OCI-LY1 (cell line): ENCODE measurements around the gene MILR1.

Experiments
- H2AFZ ChIP-seq: fragments of 200-600 bp; sonication (generic), shearing (Covaris generic); 2 replicates; pipeline ENCODE4 v1.6.0; 2014; ENCODE audit warnings: antibody characterized with exemption, mild to moderate bottlenecking, low read length
- H3F3A ChIP-seq: fragments of 200-600 bp; sonication (generic), shearing (Covaris generic); 2 replicates; pipeline ENCODE4 v1.6.0; 2014; ENCODE audit warnings: mild to moderate bottlenecking, antibody characterized with exemption, low read length, moderate library complexity; ENCODE audit not compliant: insufficient read depth
- H3K27ac ChIP-seq: fragments of 200-600 bp; sonication (generic); 2 replicates; pipeline ENCODE4 v1.5.1; 2014; ENCODE audit warnings: low read length, mixed run types, mild to moderate bottlenecking, low read depth; ENCODE audit not compliant: poor library complexity, severe bottlenecking
- H3K27me3 ChIP-seq: fragments of 200-600 bp; sonication (generic); 2 replicates; pipeline ENCODE4 v1.6.0; 2014; ENCODE audit warnings: antibody characterized with exemption, mild to moderate bottlenecking, low read length, moderate library complexity; ENCODE audit not compliant: insufficient read depth
- H3K36me3 ChIP-seq: fragments of 200-600 bp; sonication (generic); 2 replicates; pipeline ENCODE4 v1.6.1; 2014; ENCODE audit warnings: mild to moderate bottlenecking, antibody characterized with exemption, low read length, moderate library complexity, mixed read lengths; ENCODE audit not compliant: insufficient read depth
- H3K4me1 ChIP-seq: fragments of 200-600 bp; sonication (generic); 2 replicates; pipeline ENCODE4 v1.5.1; 2014; ENCODE audit warnings: mild to moderate bottlenecking, low read length, moderate library complexity; ENCODE audit not compliant: insufficient read depth, severe bottlenecking
- H3K4me2 ChIP-seq: fragments of 200-600 bp; sonication (generic), shearing (Covaris generic); 2 replicates; pipeline ENCODE4 v1.6.1; 2014; ENCODE audit warnings: low read length
- H3K4me3 ChIP-seq: fragments of 200-600 bp; sonication (generic); 2 replicates; pipeline ENCODE4 v1.5.1; 2014; ENCODE audit warnings: low read length, low read depth, mild to moderate bottlenecking, mixed read lengths; ENCODE audit not compliant: poor library complexity, severe bottlenecking
- H3K79me2 ChIP-seq: fragments of 200-600 bp; shearing (Covaris generic); 2 replicates; pipeline ENCODE4 v1.6.1; 2016; ENCODE audit warnings: mixed run types, low read length, mixed read lengths; ENCODE audit not compliant: insufficient read depth
- H3K9ac ChIP-seq: fragments of 200-600 bp; sonication (generic), shearing (Covaris generic); 2 replicates; pipeline ENCODE4 v1.6.1; 2014; ENCODE audit warnings: mild to moderate bottlenecking, low read length, mixed read lengths
- H3K9me2 ChIP-seq: fragments of 200-600 bp; sonication (generic), shearing (Covaris generic); 2 replicates; pipeline ENCODE4 v1.6.1; 2014; ENCODE audit warnings: low read depth, mild to moderate bottlenecking, low read length, mixed read lengths
- H3K9me3 ChIP-seq: fragments of 200-600 bp; shearing (Covaris generic); 2 replicates; pipeline ENCODE4 v1.6.1; 2014; ENCODE audit warnings: low read length, mixed read lengths
- H4K20me1 ChIP-seq: fragments of 200-600 bp; sonication (generic), shearing (Covaris generic); 2 replicates; pipeline ENCODE4 v1.6.0; 2016; ENCODE audit warnings: mild to moderate bottlenecking, low read length; ENCODE audit not compliant: insufficient read depth
- CTCF ChIP-seq: fragments of 200-600 bp; sonication (generic), shearing (Covaris generic); IDR thresholded peaks from 2 replicates; pipeline ENCODE4 v1.5.1; 2017; ENCODE audit warnings: mild to moderate bottlenecking, antibody characterized with exemption, low read length, moderate library complexity, mixed read lengths
- EZH2 ChIP-seq: fragments of 200-600 bp; sonication (generic), shearing (Covaris generic); IDR thresholded peaks from 2 replicates; pipeline ENCODE4 v1.8.0; 2017; ENCODE audit warnings: borderline replicate concordance, mixed run types, mild to moderate bottlenecking, antibody characterized with exemption, low read length, moderate library complexity, mixed read lengths

Gene MILR1

GRCh38 chr17:64411999-64412771, 36.7 kb upstream of the MILR1 start:
- 0 out of 2 replicates have a peak, but pooled peaks cover 3% of the 10 kb centered on the region for H3F3A ChIP-seq
- H3K9ac ChIP-seq, result no peak overlapping the region; the same call in 1 of the 2 replicates
- peak overlapping the region; percentile 59 for H3K27ac ChIP-seq
- H3K36me3 ChIP-seq, result no peaks in the 10 kb centered on the region
- no peaks in the 10 kb centered on the region for H3K27me3 ChIP-seq
- no peaks in the 10 kb centered on the region for H4K20me1 ChIP-seq
- H3K4me2 ChIP-seq, result peak overlapping the region; percentile 50
- H3K79me2 ChIP-seq, result no peaks in the 10 kb centered on the region
- no peak for TF ChIP-seq CTCF
- TF ChIP-seq EZH2, result no peak
- no peaks in the 10 kb centered on the region for H3K9me3 ChIP-seq
- no peak overlapping the region for H2AFZ ChIP-seq
- peaks cover 37% of the 10 kb centered on the region for H3K4me1 ChIP-seq
- peak overlapping the region; percentile 7 for H3K4me3 ChIP-seq
- H3K9me2 ChIP-seq, result no peaks in the 10 kb centered on the region

- H3K9me3 ChIP-seq, result no peaks in the 10 kb centered on the region
- no peaks in the 10 kb centered on the region for H3K36me3 ChIP-seq
- no peak overlapping the region for H2AFZ ChIP-seq
- 0 out of 2 replicates have a peak, but pooled peaks cover 3% of the 10 kb centered on the region for H3F3A ChIP-seq
- H3K9me2 ChIP-seq, result no peaks in the 10 kb centered on the region
- peak overlapping the region; percentile 59 for H3K27ac ChIP-seq
- H3K79me2 ChIP-seq, result no peaks in the 10 kb centered on the region
- peaks cover 36% of the 10 kb centered on the region for H3K4me1 ChIP-seq
- no peaks in the 10 kb centered on the region for H3K27me3 ChIP-seq
- H3K4me3 ChIP-seq, result peak overlapping the region; percentile 22
- H3K9ac ChIP-seq, result no peak overlapping the region
- TF ChIP-seq EZH2, result no peak
- no peak for TF ChIP-seq CTCF
- H3K4me2 ChIP-seq, result peak overlapping the region; percentile 31; the same call in 1 of the 2 replicates
- no peaks in the 10 kb centered on the region for H4K20me1 ChIP-seq
These were observed 36.0 kb upstream of the MILR1 start for GRCh38 chr17:64412944-64413381.

GRCh38 chr17:64413513-64413912, 35.4 kb upstream of the MILR1 start:
- H3K79me2 ChIP-seq, result no peaks in the 10 kb centered on the region
- peak overlapping the region; percentile 59 for H3K27ac ChIP-seq
- TF ChIP-seq CTCF (no peak), EZH2 (no peak)
- H3K4me1 ChIP-seq, result peaks cover 36% of the 10 kb centered on the region
- no peaks in the 10 kb centered on the region for H3K9me3 ChIP-seq
- no peaks in the 10 kb centered on the region for H3K9me2 ChIP-seq
- peak overlapping the region; percentile 31; the same call in 1 of the 2 replicates for H3K4me2 ChIP-seq
- H4K20me1 ChIP-seq, result no peaks in the 10 kb centered on the region
- no peak overlapping the region for H3K9ac ChIP-seq
- H2AFZ ChIP-seq, result no peak overlapping the region
- 0 out of 2 replicates have a peak, but pooled peaks cover 3% of the 10 kb centered on the region for H3F3A ChIP-seq
- peak overlapping the region; percentile 22 for H3K4me3 ChIP-seq
- no peaks in the 10 kb centered on the region for H3K36me3 ChIP-seq
- H3K27me3 ChIP-seq, result no peaks in the 10 kb centered on the region
